HG02852 (cell line): ENCODE measurements around the gene KCTD17.

Experiments
- ATAC-seq: cut with Tn5 transposase; IDR thresholded peaks from one replicate; pipeline ENCODE4 v1.9.1; 2021; ENCODE audit warnings: mild to moderate bottlenecking, moderate library complexity; ENCODE audit not compliant: unreplicated experiment

Gene KCTD17

DNA sequence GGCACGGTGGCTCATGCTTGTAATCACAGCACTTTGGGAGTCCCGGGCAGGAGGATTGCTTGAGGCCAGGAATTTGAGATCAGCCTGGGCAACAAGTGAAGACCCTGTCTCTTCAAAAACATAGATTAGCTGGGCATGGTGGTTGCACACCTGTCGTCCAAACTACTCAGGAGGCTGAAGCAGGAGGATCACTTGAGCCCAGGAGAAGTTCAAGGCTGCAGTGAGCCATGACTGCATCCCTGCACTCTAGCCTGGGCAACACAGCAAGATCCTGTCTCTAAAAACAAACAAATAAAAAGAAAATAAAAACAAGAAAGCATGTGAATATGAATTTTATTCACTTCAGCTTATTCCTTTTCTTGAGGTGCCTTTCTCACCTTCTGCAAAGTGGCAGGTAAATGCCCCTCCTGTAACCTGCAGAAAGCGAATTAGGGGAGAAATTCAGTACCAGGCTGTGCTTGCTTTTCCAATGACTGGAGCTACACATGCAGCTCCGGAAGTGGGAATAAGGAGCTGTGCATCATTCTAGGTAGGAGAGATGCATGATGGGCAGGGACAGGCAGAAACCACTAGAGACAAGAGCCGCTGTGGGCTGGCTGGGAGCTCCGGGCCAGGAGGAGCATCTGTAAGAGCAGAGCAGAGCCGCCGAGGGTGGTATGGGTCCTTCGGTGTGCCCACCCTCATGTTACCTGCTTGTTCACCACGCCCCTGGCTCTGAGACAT is 14.7 kb upstream of the KCTD17 start:
- ATAC-seq: no peak

DNA sequence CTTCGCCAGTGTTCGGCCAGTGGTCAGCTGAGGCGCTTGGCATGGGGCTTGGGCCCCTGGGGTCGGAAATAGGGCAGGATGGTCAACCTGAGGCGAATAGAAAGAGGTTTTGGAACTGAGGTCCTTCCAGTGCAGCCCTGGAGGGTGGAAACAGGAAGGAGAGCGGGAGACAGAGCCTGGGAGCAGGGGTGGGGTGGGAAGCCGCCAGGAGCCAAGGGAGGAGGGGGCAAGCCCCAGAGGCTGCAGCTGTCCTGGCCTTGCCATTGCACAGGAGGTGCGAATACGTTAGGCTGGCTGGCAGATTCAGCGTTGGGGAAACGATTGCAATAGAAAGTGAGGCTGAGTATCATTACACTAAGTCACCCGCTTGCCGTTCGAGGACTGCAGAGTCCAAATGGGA is 13.9 kb upstream of the KCTD17 start:
- no peak for ATAC-seq

DNA sequence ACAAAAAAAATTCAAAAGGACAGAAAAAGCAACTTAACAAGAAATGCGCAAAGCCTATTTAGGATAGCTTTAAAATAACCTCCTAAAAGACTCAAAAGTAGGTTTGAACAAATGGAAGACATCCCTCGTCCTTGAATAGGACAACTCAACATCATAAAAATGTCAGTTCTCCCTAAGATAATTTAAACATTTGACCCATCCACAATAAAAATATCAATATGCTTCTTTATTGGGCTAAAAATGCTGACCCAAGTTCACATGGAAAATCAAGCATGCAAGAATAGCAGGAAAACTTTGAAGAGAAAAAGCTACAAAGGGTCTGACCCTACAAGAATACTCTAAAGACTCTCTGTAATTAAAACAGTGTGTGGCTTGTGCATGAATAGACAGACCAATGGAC is 12.1 kb upstream of the KCTD17 start:
- ATAC-seq: no peak

DNA sequence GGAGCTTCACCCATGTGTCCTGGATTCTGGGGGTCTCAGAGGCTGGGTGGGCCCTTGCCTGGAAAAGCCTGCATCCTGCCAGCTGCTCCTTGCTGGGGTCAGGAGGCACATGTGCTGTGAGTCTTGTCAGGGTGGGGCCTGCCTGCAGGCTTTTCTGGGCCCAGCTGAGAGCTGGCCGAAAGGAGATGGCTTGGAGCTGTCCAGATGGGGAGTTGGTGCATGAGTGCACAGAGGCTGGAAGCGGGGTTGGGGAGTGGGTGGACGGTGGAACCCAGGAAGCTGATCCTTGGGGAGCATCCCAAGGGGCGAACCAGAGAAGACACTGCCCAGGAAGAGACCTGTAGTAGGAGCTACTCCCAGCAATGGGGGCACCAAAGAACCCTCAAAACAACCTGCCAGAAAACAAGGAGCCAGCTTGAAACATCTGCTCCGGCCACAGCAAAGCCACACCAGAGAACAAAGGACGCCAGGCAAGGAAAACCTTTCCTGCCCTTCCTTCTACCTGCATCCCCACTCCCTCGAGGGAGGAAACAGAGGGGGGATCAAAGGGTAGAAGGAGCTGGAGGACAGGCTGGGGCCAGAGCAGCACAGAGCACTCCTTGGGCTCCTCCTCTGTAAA is 8.2 kb upstream of the KCTD17 start:
- no peak for ATAC-seq

DNA sequence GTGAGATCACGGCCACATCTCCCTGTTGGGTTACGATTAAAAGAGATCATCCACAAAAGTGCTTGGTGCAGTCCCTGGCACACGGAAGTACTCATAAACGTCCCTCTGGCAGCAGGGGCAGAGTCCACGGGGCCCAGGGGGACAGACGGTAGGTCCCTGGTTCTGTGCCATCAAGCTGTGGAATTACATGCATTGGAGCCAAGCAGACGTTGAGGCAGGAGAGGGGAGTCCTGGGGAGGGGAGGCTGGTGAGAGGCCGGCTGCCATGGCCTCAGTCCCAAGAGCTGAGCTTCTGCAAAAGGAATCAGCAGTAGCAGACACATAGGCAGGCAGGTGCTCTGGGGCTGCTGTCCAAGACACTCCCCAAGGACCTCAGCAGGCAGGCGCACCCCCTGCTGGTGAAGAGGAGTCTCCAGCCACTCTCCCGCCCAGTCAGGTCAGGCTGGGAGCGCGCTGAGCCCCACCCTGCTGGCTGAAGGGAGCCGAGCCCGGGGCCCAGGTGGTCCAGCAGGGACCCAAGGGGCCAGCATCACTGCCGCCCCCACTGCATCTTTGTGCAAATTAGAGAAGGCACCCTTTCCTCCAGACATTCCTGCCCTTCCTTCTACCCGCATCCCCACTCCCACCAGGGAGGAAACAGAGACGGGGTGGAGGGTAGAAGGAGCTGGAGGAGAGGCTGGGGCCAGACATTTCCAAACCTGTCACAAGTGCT is 7.6 kb upstream of the KCTD17 start:
- ATAC-seq: no peak

DNA sequence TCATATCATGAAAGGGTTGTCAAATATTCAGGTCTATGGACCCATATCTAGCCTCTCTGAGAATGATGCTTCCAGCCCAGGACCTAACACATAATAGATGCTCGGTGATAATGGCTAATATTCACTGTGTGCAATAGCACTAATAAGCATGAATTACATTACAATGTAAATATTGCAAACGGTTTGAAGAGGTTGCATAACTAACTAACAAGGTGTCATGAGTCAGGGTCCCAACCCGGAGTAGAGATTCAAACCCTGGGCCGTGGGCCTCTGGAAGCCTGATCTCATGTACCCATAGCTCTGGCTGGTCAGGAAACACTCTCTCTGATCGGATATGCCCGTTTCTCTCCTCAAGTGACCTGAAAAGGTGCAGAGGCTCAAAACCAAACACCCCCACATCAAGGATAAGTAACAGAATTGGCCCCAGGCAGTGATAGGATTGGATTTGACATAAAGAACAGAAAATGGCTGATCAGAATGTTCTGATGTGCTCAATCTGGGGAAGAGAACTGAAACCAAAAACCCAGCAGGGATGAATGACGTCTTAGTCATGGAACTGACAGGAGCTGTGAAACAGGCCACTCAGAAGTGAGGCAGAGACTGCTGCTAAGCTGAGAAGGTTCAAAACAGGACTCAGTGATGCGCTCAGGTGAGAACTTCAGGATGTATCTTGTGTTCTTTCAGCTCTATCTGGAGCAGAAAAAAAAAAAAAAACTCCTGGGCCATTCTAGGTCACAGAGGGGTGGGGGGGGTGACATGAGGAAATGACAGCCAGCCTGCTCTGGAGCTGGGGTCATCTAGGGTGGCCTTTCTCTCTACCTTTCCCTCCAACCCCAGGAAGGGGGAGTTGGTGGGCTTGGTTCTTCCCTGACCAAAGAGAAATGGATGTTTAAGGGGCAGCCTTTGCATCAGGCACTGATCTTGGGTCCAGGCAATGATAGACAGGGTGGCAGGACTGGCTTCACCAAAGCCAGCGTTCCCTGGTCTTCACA is 6.6 kb upstream of the KCTD17 start:
- no peak for ATAC-seq

DNA sequence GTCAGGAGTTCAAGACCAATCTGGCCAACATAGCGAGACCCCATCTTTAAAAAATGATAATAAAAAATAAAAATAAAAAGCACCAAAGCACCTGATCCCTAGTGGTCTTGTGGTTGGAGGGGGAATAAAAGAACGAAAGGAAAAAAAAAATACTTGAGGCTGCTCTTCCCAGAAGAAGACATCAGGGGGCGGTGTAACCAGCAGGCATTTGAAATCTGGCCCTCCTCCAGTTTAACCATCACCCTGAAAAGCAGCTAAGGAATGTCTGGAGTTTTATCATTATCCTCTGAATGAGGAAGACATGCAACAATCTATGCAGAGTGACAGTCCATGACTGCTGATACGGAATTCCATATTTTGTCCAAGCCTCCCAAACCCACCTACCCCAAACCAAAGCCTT is 5.6 kb upstream of the KCTD17 start:
- ATAC-seq: no peak

DNA sequence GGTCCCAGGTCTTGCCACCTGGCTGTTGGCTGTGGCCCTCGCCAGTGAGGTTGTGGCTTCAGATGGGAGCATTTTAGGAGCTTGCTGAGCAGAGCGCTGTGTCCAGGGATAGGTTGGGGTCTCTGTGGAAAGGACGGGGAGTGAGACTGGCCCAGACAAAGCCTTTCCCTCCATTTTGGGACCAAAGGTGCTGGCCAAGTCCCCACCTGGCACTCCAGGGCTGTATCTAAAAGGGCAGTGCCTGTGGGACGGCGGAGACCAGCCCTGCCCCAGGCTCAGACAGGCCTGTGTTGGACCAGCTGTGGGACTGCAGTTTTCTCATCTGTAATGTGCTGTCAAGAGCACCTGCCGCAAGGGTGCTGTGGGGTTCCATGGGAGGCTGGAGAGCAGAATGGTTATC is 5.0 kb upstream of the KCTD17 start:
- no peak for ATAC-seq

DNA sequence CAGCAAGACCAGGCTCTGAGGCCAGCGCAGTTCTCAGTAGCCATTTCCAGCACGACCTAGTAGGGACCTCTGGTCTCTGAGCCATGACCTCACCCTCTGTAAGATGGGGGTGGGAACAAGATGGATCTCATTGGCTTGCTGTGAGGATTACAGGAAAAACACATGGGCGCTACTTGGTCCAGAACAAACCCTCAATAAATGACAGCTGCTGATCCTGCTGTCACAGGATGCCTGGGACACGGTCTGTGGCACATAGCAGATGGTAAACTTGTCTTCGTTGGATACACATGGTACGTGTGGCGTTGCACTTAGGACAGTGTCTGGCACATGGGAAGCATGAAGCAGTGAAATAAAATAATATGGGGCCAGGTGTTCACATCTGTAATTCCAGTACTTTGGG is 4.5 kb upstream of the KCTD17 start:
- ATAC-seq: no peak

DNA sequence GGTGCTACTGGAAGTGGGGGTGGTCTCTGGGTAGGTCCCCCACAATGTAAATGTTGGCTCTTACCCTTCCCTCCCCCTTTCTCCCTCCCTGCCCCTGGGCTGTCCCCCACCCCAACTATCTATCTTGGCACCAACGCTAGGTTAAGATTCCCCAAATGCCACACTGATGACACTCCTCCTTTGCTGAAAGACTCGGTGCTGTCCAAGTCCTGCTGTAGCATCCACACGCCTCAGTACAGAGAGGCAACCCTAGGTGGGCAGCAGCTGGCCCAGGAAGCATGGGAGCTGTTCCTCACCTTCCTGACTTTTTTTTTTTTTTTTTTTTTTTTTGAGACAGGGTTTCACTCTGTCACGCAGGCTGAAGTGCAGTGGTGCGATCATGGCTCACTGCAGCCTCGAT is 3.4 kb upstream of the KCTD17 start:
- ATAC-seq: no peak

DNA sequence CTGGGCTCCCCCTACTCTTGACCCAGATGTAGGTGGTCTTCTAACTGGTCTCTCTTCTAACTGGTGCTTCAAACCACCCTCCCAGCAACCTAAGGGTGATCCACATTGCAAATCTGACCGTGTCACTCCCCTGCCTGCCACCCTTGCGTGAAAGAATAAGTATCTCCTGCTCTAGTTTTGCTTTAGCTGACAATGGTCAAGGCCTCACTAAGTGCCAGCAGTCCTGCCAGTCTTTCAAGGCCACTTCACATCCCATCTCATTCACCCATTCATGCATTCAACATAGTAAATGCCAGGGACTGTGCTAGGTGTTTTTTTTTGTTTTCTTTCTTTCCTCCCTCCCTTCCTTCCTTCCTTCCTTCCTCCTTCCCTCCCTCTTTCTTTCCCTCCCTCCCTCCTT is 2.3 kb upstream of the KCTD17 start:
- no peak for ATAC-seq

DNA sequence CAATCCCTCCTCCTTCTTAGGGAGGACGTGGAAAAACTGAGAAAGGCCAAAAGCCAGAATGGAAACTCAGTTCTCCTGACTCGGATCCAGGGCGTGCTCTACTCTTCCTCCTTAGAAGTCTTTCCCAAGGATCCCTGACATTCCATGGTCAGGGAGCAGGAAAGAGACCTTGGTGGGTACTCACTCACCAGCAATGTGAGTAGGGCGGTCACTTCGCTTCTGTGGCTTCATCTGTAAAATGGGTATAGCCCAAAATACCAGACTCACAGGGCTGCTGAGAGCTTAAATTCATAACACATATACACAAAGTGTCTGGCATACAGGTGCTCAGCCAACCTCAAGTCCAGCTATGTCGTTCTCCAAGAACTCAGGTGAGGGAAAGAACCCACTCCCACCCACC is 629 bp upstream of the KCTD17 start:
- ATAC-seq: no peak

DNA sequence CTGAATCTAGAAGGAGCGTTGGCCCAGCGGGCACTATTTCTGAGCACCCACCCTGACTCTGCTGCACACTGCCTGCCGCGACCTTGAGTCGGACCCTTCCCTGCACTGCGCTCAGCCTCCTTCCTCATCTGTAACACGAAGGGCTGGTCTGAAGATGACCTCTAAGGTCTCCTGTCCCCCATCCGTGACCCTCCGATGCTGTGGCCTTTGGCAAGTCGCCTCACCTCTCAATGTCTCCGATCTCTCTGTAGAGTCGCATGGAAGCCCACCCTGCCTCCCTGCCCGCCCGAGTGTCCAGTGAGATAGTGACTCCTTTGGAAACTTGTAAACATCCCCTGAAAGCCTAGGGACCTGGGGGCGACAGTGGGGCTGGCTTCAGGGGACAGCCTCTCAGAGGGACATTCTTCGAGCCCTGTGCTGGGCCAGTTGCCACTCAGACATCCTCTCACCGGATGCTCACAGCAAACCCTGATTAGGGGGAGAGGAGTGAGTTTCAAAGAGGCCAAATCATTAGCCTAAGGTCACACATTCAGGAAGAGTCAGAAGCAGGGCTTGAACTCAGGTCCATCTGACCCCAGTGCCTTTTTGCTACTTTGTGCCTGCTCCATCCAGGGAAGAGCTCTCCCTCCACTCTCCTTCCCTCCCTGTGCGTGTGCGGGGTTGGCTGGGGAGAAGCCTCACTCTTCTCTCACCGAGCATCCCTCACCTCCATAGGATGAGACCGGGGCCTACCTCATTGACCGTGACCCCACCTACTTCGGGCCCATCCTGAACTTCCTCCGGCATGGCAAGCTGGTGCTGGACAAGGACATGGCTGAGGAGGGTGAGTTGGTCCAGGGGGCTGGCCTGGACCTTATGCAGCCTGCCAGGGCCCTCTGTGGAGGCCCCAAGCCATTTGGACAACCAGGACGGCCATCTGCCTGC is 1.1 kb downstream of the KCTD17 start:
- ATAC-seq: no peak

DNA sequence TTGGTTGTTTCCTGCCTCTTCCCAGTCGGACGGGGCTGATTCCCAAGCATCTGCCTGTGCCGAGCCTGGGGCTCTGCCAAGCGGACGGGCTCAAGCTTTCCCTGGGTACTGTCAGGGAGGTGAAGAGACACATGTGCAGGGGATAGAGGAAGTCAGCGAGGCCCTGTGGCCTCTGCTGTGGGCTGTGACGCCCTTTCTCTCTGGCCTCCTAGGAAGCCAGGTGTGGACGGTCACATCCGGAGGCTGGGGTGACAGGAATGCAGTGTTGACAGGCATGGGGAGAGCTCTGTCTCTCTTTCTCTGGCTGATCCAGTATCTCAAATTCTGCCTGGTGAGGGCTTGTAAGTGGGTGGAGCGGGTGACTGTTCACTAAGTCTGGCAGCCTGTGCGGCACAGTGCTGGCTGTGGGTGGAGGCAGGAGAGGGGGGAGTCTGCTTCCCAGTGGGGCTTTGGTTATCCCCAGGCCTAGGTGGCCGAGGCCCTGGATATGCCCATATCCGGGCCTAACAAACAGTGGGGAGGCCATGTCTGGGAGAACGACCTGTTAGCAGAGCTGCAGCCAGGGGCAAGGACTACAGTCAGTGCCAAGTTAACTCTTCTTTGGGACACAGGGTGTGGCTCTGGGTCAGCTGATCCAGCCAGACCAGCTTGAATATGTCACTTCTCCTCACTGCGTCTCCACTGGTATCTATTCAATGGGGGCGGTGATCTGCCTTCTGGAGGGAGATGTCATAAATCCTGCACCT is 1.9 kb downstream of the KCTD17 start:
- ATAC-seq: no peak

DNA sequence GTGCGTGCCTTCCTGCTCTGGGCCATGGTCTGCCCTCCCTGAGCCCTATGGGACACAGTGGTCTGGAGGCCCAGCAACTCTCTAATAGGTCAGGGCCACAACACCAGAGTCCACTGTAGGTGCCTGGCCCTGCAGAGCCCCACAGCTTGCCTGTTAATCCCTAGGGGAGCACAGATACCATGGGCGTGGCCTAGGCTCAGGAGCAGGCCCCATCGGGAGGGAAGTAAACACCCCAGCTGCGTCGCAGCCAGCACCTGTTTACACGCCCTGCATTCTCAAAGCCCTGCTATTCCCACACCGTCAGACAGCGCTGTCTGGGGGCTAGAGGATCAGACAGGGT is 2.5 kb downstream of the KCTD17 start:
- ATAC-seq: no peak

DNA sequence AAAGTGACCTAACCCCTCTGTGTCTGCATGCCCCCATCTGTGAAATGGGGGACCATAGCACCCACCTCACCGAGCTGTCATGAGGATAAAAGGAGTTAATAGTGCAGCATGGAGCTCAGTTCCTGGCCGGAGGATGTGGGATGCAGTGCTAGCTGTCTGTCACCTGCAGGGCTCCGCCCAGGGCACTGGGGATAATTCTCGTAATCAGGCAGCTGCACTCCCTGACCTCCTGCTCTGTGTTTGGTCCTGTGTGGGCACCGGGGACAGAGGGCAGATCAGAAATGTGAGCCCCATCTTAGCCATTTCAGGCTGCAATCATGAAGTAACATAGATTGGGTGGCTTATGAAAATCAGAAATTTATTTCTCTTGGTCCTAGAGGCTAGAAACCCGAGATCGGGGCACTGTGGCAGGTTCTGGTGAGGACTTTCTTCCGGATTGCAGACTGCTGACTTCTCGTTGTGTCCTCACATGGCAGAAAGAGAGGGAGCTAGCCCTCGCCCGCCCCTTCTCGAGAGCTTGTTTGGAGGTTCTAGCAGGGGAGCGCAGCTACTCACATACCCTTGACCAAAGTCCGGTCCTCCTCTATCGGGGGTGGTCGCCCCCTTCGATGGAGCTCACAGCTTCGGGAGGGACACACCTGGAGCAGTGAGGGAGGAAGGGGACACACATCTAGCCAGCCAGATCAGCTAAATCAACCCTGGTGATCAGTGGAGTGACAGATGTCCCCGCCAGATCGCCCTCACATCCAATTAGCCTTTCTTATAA is 3.2 kb downstream of the KCTD17 start:
- ATAC-seq: no peak

DNA sequence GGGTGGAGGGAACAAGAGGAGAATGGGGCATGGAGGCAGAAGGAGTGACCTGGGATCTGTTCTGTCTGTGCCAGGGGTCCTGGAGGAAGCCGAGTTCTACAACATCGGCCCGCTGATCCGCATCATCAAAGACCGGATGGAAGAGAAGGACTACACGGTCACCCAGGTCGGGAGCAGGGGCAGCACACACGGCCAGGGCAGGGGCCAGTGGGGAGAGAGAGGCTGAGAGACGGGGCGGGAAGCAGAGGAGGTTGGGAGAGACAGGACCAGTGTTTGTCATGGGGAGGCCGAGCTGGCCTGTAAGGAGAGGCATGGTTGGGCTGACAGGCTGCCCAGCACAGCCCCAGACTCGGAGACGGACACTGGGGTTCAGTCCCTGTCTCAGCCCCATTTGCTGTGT is 4.7 kb downstream of the KCTD17 start:
- ATAC-seq: no peak

DNA sequence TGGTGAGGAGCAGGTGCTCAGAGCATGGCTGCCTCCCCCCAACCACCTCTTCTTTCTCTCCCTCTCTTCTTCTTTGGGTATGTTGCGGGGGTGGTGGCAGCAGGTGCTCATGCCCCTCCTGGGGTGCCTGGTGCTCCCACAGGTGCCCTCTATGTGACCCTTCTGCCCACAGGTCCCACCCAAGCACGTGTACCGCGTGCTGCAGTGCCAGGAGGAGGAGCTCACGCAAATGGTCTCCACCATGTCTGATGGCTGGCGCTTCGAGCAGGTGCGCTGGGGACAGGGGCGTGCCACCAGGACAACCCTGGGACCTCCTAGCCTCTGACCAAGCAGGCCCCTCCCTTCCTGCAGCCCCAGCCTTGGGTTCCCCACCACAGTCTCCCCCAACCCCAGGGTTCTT is 5.7 kb downstream of the KCTD17 start:
- ATAC-seq: no peak
